ENCODE measurements around the gene SCFD1.
"Not testable (repeated sequence)": the region's sequence is repeated elsewhere in the genome, so short reads cannot be mapped to it uniquely, and the experiment has no call there.

The SCFD1 gene

GRCh38 chr14:30587141-30587540 is 35.0 kb upstream of the SCFD1 start:
- Histone ChIP-seq H3K4me1 (ENCODE audit: insufficient read depth, low read length) (no peaks in the 10 kb centered on the region), H3K36me3 (ENCODE audit: insufficient read depth, low read length) (peaks cover 82% of the 10 kb centered on the region), H3K9ac (ENCODE audit: low read depth, low read length) (no peak overlapping the region), H3K27me3 (ENCODE audit: insufficient read depth, low read length) (no peaks in the 10 kb centered on the region), H3K9me3 (ENCODE audit: insufficient read depth, low read depth, low read length) (peaks cover 18% of the 10 kb centered on the region), H3K4me3 (ENCODE audit: low read length) (no peak overlapping the region), H3K27ac (ENCODE audit: low read depth, low read length) (no peak overlapping the region)
- WGBS, result 88% methylated on average over 3 of the region's 3 CpGs

- no peak overlapping the region for H3K27ac ChIP-seq (ENCODE audit: low read depth, low read length)
- H3K27me3 ChIP-seq (ENCODE audit: insufficient read depth, low read length), result no peaks in the 10 kb centered on the region
- H3K9me3 ChIP-seq (ENCODE audit: insufficient read depth, low read depth, low read length), result peaks cover 11% of the 10 kb centered on the region
- no peak overlapping the region for H3K9ac ChIP-seq (ENCODE audit: low read depth, low read length)
- H3K4me1 ChIP-seq (ENCODE audit: insufficient read depth, low read length), result no peaks in the 10 kb centered on the region
- H3K4me3 ChIP-seq (ENCODE audit: low read length), result no peak overlapping the region
- H3K36me3 ChIP-seq (ENCODE audit: insufficient read depth, low read length), result peaks cover 82% of the 10 kb centered on the region
These were observed 33.2 kb upstream of the SCFD1 start for GRCh38 chr14:30588873-30589272.

- 88% methylated on average over 1 of the region's 1 CpG for WGBS
- H3K9ac ChIP-seq (ENCODE audit: low read depth, low read length), result no peak overlapping the region
- no peaks in the 10 kb centered on the region for H3K9me3 ChIP-seq (ENCODE audit: insufficient read depth, low read depth, low read length)
- H3K27ac ChIP-seq (ENCODE audit: low read depth, low read length), result no peak overlapping the region
- peaks cover 90% of the 10 kb centered on the region for H3K36me3 ChIP-seq (ENCODE audit: insufficient read depth, low read length)
- no peaks in the 10 kb centered on the region for H3K4me1 ChIP-seq (ENCODE audit: insufficient read depth, low read length)
- H3K27me3 ChIP-seq (ENCODE audit: insufficient read depth, low read length), result no peaks in the 10 kb centered on the region
- H3K4me3 ChIP-seq (ENCODE audit: low read length), result no peak overlapping the region
These were observed 25.2 kb upstream of the SCFD1 start for GRCh38 chr14:30596935-30597334.

GRCh38 chr14:30597504-30597903 is 24.6 kb upstream of the SCFD1 start:
- no peaks in the 10 kb centered on the region for H3K27me3 ChIP-seq (ENCODE audit: insufficient read depth, low read length)
- peaks cover 91% of the 10 kb centered on the region for H3K36me3 ChIP-seq (ENCODE audit: insufficient read depth, low read length)
- no peaks in the 10 kb centered on the region for H3K9me3 ChIP-seq (ENCODE audit: insufficient read depth, low read depth, low read length)
- H3K9ac ChIP-seq (ENCODE audit: low read depth, low read length), result no peak overlapping the region
- H3K4me1 ChIP-seq (ENCODE audit: insufficient read depth, low read length), result no peaks in the 10 kb centered on the region
- H3K27ac ChIP-seq (ENCODE audit: low read depth, low read length), result no peak overlapping the region
- H3K4me3 ChIP-seq (ENCODE audit: low read length), result no peak overlapping the region

DNA sequence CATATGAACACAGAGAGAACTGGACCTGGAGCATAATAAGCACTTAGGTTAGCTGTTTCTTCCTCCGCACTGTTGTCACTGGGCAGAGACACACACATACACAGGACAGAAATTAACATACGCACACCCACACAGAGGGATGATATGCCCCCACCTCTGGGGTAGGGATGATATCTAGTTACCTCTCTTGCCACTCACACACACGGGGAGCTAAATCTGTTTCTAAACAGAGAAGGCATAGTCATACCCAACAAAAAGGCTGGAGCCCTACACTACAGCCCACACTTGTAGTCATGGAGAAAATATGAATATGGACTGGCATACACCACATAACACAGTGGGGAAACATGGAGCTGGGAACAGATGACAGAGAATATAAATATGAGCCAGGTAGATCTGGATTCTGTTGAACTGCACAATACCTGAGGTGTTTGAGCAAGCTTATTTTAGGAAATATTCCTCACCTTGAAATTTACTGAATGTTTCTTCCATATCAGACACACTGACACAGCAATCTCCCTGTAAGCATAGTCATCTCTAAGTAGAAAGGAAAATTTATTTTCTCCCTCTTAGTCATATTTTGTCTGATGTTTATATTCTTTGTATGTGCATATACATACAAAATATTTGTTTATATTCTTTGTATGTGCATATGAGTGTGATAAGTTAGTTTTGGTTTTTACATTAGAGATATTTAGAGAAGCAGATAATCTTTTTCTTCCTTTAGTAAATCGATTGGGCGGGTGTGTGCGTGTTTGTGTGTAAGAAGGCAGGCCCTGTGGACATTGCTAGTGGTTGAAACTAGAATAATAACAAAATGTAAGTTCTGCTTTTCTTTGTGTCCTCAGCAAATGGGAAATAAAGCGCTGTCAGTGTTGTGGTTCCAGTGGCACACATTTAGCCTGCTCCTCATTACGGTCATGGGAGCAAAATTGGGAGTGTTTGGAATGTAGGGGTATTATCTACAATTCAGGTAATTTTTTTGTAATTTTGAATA is 20.9 kb upstream of the SCFD1 start:
- H3K9me3 ChIP-seq (ENCODE audit: insufficient read depth, low read depth, low read length), result no peaks in the 10 kb centered on the region
- H3K27ac ChIP-seq (ENCODE audit: low read depth, low read length), result no peak overlapping the region
- no peak overlapping the region for H3K4me3 ChIP-seq (ENCODE audit: low read length)
- over 99% methylated on average over 6 of the region's 8 CpGs for WGBS
- no peaks in the 10 kb centered on the region for H3K27me3 ChIP-seq (ENCODE audit: insufficient read depth, low read length)
- H3K9ac ChIP-seq (ENCODE audit: low read depth, low read length), result no peak overlapping the region
- no peaks in the 10 kb centered on the region for H3K4me1 ChIP-seq (ENCODE audit: insufficient read depth, low read length)
- H3K36me3 ChIP-seq (ENCODE audit: insufficient read depth, low read length), result peaks cover 98% of the 10 kb centered on the region

DNA sequence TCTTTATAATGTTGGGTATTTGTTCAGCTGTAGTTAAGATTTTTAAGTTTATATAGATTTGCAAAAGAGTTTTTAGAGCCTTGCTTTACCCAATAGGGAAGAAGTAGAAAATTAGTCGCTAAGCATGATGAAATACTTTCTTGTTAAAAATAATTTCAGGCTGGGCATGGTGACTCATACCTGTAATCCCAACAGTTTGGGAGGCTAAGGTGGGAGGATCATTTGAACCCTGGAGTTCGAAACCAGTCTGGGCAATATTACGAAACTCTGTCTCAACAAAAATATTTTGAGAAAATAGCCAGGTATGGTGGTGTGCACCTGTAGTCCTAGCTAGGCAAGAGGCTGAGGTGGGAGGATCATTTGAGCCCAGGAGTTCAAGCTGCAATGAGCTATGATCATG is 18.7 kb upstream of the SCFD1 start:
- H3K36me3 ChIP-seq (ENCODE audit: insufficient read depth, low read length), result peaks cover 99% of the 10 kb centered on the region
- WGBS, result 94% methylated on average over 3 of the region's 3 CpGs
- no peaks in the 10 kb centered on the region for H3K9me3 ChIP-seq (ENCODE audit: insufficient read depth, low read depth, low read length)
- no peaks in the 10 kb centered on the region for H3K4me1 ChIP-seq (ENCODE audit: insufficient read depth, low read length)
- no peak overlapping the region for H3K27ac ChIP-seq (ENCODE audit: low read depth, low read length)
- no peak overlapping the region for H3K9ac ChIP-seq (ENCODE audit: low read depth, low read length)
- no peaks in the 10 kb centered on the region for H3K27me3 ChIP-seq (ENCODE audit: insufficient read depth, low read length)
- H3K4me3 ChIP-seq (ENCODE audit: low read length), result no peak overlapping the region

DNA sequence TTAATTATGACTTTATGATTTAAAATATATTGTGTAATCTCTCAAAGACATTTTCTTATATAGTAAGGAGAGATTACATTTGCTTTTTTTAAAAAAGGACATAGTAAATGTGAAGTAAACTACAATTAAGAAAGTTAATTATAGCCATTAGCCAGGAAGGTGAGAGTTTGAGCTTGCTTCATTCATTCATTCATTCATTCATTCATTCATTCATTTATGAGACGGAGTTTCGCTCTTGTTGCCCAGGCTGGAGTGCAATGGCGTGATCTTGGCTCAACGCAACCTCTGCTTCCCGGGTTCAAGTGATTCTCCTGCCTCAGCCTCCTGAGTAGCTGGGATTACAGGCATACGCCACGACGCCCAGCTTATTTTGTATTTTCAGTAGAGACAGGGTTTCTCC is 17.4 kb upstream of the SCFD1 start:
- not testable (repeated sequence) for H3K27me3 ChIP-seq (ENCODE audit: insufficient read depth, low read length); H3K9ac ChIP-seq (ENCODE audit: low read depth, low read length); H3K4me1 ChIP-seq (ENCODE audit: insufficient read depth, low read length); H3K27ac ChIP-seq (ENCODE audit: low read depth, low read length); H3K4me3 ChIP-seq (ENCODE audit: low read length); H3K9me3 ChIP-seq (ENCODE audit: insufficient read depth, low read depth, low read length)
- peaks cover 100% of the 10 kb centered on the region for H3K36me3 ChIP-seq (ENCODE audit: insufficient read depth, low read length)
- 97% methylated on average over 8 of the region's 8 CpGs for WGBS

DNA sequence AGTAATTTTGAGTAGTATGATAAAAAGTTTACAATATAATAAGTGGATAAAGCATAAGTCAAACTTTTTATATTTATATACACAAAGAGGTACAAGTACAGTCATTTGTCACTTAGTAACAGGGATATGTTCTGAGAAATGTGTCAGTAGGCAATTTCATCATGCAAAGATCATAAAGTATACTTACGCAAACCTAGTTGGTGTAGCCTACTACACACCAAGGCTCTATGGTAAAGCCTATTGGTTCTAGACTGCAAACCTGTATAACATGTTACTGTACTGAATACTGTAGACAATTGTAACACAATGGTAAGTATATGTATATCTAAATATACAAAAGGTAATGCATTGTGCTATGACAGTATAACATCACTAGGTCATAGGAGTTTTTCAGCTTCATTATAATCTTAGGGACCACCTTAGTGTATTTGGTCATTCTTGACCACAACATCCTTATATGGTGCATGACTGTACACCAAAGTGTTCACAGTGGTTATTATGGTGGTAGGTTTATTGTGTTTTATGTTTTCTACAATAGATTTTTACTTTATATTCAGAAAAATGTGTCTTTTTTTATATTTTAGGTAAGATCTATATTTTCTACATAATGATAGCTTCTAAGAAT is 14.9 kb upstream of the SCFD1 start:
- Histone ChIP-seq H3K4me1 (ENCODE audit: insufficient read depth, low read length) (no peaks in the 10 kb centered on the region), H3K36me3 (ENCODE audit: insufficient read depth, low read length) (peaks cover 98% of the 10 kb centered on the region), H3K9ac (ENCODE audit: low read depth, low read length) (no peak overlapping the region), H3K27ac (ENCODE audit: low read depth, low read length) (no peak overlapping the region), H3K4me3 (ENCODE audit: low read length) (no peak overlapping the region), H3K9me3 (ENCODE audit: insufficient read depth, low read depth, low read length) (no peaks in the 10 kb centered on the region), H3K27me3 (ENCODE audit: insufficient read depth, low read length) (no peaks in the 10 kb centered on the region)
- 100% methylated on average over 1 of the region's 1 CpG for WGBS

DNA sequence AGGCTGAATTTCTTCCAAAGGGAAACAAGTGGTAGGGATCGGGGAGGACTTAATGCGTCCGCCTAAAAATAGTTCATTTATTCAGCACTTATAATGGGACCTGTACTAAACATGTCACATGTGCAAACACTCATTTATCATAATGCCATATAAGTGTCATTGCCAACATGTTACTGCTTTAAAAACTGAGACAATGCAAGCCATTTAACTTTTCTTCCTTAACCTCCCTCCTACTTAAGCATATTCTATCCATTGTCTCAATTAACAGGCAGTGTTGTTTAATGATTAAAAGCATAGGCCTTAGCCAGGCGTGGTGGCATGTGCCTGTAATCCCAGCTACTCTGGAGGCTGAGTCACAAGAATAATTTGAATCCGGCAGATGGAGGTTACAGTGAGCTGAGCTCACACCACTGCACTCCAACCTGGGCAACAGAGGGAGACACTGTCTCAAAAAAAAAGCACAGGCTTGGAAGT is 13.5 kb upstream of the SCFD1 start:
- Histone ChIP-seq H3K27ac (ENCODE audit: low read depth, low read length) (no peak overlapping the region), H3K9ac (ENCODE audit: low read depth, low read length) (no peak overlapping the region), H3K9me3 (ENCODE audit: insufficient read depth, low read depth, low read length) (no peaks in the 10 kb centered on the region), H3K36me3 (ENCODE audit: insufficient read depth, low read length) (peaks cover 96% of the 10 kb centered on the region), H3K27me3 (ENCODE audit: insufficient read depth, low read length) (no peaks in the 10 kb centered on the region), H3K4me3 (ENCODE audit: low read length) (no peak overlapping the region), H3K4me1 (ENCODE audit: insufficient read depth, low read length) (no peaks in the 10 kb centered on the region)
- 94% methylated on average over 5 of the region's 5 CpGs for WGBS

DNA sequence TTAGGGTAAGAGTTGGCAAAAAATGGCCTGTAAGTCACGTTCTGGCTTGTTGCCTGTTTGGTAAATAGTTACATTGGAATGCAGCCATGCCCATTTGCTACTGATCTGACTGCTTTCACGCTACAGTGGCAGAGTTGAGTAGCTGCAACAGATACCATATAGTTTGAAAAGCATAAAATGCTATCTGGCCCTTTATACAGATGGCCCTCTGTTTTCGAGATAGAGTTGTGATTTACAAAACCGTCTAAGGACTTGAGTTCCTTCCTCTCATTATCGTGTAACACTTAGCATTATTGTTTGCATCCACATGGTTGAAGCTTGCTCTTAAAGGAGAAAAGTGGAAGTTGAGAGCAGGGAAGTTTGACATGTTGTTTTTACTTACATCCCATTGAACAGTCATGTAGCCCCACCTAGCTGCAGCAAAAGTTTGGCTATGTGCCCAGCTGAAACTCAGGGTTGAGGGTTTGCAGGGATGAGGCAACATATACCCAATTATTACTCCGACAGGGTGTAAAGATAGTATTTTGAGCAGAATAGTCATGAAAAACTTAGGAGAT is 11.3 kb upstream of the SCFD1 start:
- peaks cover 96% of the 10 kb centered on the region for H3K36me3 ChIP-seq (ENCODE audit: insufficient read depth, low read length)
- no peaks in the 10 kb centered on the region for H3K9me3 ChIP-seq (ENCODE audit: insufficient read depth, low read depth, low read length)
- no peak overlapping the region for H3K27ac ChIP-seq (ENCODE audit: low read depth, low read length)
- H3K27me3 ChIP-seq (ENCODE audit: insufficient read depth, low read length), result no peaks in the 10 kb centered on the region
- no peaks in the 10 kb centered on the region for H3K4me1 ChIP-seq (ENCODE audit: insufficient read depth, low read length)
- H3K4me3 ChIP-seq (ENCODE audit: low read length), result no peak overlapping the region
- 96% methylated on average over 6 of the region's 6 CpGs for WGBS
- H3K9ac ChIP-seq (ENCODE audit: low read depth, low read length), result no peak overlapping the region

GRCh38 chr14:30614155-30614554 is 8.0 kb upstream of the SCFD1 start:
- Histone ChIP-seq H3K4me3 (ENCODE audit: low read length) (no peak overlapping the region), H3K4me1 (ENCODE audit: insufficient read depth, low read length) (no peaks in the 10 kb centered on the region), H3K9ac (ENCODE audit: low read depth, low read length) (no peak overlapping the region), H3K27me3 (ENCODE audit: insufficient read depth, low read length) (no peaks in the 10 kb centered on the region), H3K36me3 (ENCODE audit: insufficient read depth, low read length) (peaks cover 89% of the 10 kb centered on the region), H3K27ac (ENCODE audit: low read depth, low read length) (no peak overlapping the region), H3K9me3 (ENCODE audit: insufficient read depth, low read depth, low read length) (no peaks in the 10 kb centered on the region)
- WGBS, result 89% methylated on average over 2 of the region's 2 CpGs
